ENCODE measurements around the gene OSBPL2.

DNA sequence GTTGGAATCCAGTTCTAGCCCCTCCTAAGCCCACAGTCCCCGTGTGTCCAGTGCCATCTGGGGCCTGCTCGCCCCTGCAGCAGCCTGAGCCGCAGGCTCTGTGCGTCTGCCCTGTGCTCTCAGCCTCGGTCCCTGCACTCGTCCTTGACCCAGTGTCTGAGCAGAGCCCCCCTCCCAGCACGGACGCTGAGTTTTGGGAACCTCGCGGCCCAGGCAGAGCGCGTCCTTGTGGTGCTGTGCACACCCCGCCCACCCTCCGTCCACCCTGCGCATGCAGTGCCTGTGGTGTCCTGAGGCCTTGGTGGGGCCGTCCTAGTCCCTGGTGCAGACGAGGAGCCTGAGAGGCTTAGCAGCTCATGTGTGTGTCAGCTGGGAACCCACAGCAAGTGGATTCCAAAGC lies 31.6 kb downstream of the OSBPL2 start:
- TF ChIP-seq EZH2phosphoT487 (IDR thresholded peaks at IDR 0.05; ENCODE audit: unreplicated experiment) (no peak), EZH2 (IDR thresholded peaks at IDR 0.05; ENCODE audit: low read depth, unreplicated experiment) (no peak)
- TF ChIP-seq, protein P1, sequence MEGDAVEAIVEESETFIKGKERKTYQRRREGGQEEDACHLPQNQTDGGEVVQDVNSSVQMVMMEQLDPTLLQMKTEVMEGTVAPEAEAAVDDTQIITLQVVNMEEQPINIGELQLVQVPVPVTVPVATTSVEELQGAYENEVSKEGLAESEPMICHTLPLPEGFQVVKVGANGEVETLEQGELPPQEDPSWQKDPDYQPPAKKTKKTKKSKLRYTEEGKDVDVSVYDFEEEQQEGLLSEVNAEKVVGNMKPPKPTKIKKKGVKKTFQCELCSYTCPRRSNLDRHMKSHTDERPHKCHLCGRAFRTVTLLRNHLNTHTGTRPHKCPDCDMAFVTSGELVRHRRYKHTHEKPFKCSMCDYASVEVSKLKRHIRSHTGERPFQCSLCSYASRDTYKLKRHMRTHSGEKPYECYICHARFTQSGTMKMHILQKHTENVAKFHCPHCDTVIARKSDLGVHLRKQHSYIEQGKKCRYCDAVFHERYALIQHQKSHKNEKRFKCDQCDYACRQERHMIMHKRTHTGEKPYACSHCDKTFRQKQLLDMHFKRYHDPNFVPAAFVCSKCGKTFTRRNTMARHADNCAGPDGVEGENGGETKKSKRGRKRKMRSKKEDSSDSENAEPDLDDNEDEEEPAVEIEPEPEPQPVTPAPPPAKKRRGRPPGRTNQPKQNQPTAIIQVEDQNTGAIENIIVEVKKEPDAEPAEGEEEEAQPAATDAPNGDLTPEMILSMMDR (conservative IDR thresholded peaks at IDR 0.05; ENCODE audit: low read depth in 2 of 2): no peak
- TF ChIP-seq, protein P2, sequence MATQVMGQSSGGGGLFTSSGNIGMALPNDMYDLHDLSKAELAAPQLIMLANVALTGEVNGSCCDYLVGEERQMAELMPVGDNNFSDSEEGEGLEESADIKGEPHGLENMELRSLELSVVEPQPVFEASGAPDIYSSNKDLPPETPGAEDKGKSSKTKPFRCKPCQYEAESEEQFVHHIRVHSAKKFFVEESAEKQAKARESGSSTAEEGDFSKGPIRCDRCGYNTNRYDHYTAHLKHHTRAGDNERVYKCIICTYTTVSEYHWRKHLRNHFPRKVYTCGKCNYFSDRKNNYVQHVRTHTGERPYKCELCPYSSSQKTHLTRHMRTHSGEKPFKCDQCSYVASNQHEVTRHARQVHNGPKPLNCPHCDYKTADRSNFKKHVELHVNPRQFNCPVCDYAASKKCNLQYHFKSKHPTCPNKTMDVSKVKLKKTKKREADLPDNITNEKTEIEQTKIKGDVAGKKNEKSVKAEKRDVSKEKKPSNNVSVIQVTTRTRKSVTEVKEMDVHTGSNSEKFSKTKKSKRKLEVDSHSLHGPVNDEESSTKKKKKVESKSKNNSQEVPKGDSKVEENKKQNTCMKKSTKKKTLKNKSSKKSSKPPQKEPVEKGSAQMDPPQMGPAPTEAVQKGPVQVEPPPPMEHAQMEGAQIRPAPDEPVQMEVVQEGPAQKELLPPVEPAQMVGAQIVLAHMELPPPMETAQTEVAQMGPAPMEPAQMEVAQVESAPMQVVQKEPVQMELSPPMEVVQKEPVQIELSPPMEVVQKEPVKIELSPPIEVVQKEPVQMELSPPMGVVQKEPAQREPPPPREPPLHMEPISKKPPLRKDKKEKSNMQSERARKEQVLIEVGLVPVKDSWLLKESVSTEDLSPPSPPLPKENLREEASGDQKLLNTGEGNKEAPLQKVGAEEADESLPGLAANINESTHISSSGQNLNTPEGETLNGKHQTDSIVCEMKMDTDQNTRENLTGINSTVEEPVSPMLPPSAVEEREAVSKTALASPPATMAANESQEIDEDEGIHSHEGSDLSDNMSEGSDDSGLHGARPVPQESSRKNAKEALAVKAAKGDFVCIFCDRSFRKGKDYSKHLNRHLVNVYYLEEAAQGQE (IDR thresholded peaks at IDR 0.05; ENCODE audit: unreplicated experiment): no peak

Data from GM23338 (cell line).